Measurements from ENCODE around the gene SMIM41. TPM values are rescaled to one million over a fixed set of nuclear protein-coding genes. Genes with fewer than 3 reads are reported as not detected.

The SMIM41 gene
- total RNA-seq, 6 donors from 2014 or later, result 4.7 to 25.1 (median 15.4) TPM

GRCh38 chr12:52049688-52050087, 29.8 kb upstream of the SMIM41 start:
- H3K27ac ChIP-seq, result peak overlapping the region; percentile 94 to 99 (median 94)
- WGBS, 2 donors, result 77 to 89% methylated on average over 5 of the region's 5 CpGs
- peaks cover 0 to 22% (median 12%) of the 10 kb centered on the region in 4 donors for H3K36me3 ChIP-seq
- TF ChIP-seq EP300 (IDR thresholded peaks at IDR 0.05) (no peak), POLR2A (IDR thresholded peaks at IDR 0.05) (no peak), CTCF (IDR thresholded peaks at IDR 0.05) (no peak), POLR2AphosphoS5 (IDR thresholded peaks at IDR 0.05) (no peak)
- no peaks in the 10 kb centered on the region for H3K27me3 ChIP-seq
- H3K4me1 ChIP-seq, result peaks cover 47 to 65% (median 49%) of the 10 kb centered on the region in 4 donors
- DNase-seq (no peak), ATAC-seq (ENCODE audit: low FRiP score in 2 of 2) (no peak)
- H3K9me3 ChIP-seq, result no peaks in the 10 kb centered on the region
- H3K4me3 ChIP-seq, result no peak overlapping the region

- WGBS, 2 donors, result 30 to 52% methylated on average over 7 to 15 of the region's 16 CpGs
Measured at GRCh38 chr12:52050116-52050757, 29.3 kb upstream of the SMIM41 start.

GRCh38 chr12:52050758-52051541, 28.6 kb upstream of the SMIM41 start, which contains the start of gene NR4A1:
NR4A1 (plus strand) TSS chr12:52051442; CDS start chr12:52054329, 2,887 bp downstream.
- DNase-seq (peak; percentile 98 to 100), ATAC-seq (ENCODE audit: low FRiP score in 2 of 2) (peak; percentile 88 to 95)
- Histone ChIP-seq H3K27me3 (no peaks in the 10 kb centered on the region), H3K4me3 (peak within 1 kb of the TSS; percentile 49 to 87 (median 61)), H3K9me3 (no peaks in the 10 kb centered on the region), H3K27ac (peak within 1 kb of the TSS; percentile 94 to 99 (median 94)), H3K36me3 (peaks cover 6 to 35% (median 24%) of the 10 kb centered on the region in 4 donors), H3K4me1 (peaks cover 35 to 54% (median 38%) of the 10 kb centered on the region in 4 donors)
- 0 to 1% methylated on average over 10 to 11 of the region's 77 CpGs for WGBS, 2 donors
- TF ChIP-seq POLR2AphosphoS5 (IDR thresholded peaks at IDR 0.05) (peak; percentile 99 to 100), EP300 (IDR thresholded peaks at IDR 0.05) (peak; percentile 71 to 94 (median 80)), CTCF (IDR thresholded peaks at IDR 0.05) (peak in 3 of 6 experiments; percentile 8 to 38 (median 30)), POLR2A (IDR thresholded peaks at IDR 0.05) (peak in 3 of 4 donors; percentile 82 to 95 (median 94))

More at GRCh38 chr12:52050116-52050757, 29.3 kb upstream of the SMIM41 start:
- no peaks in the 10 kb centered on the region for H3K9me3 ChIP-seq
- no peaks in the 10 kb centered on the region for H3K27me3 ChIP-seq
- H3K4me1 ChIP-seq, result peaks cover 42 to 61% (median 45%) of the 10 kb centered on the region in 4 donors
- H3K27ac ChIP-seq, result peak overlapping the region; percentile 94 to 99 (median 94)
- peak in 1 of 4 donors; percentile 33 for TF ChIP-seq EP300 (IDR thresholded peaks at IDR 0.05)
- no peak for TF ChIP-seq POLR2A (IDR thresholded peaks at IDR 0.05)
- H3K36me3 ChIP-seq, result peaks cover 2 to 28% (median 18%) of the 10 kb centered on the region in 4 donors
- H3K4me3 ChIP-seq, result peak overlapping the region; percentile 23 to 87 (median 61)
- ATAC-seq (ENCODE audit: low FRiP score in 2 of 2), result peak; percentile 3 to 34
- peak in 1 of 2 donors; percentile 50 for DNase-seq

GRCh38 chr12:52052468-52053186, 26.9 kb upstream of the SMIM41 start:
- WGBS, 2 donors, result 57 to 60% methylated on average over 4 to 7 of the region's 7 CpGs
- H3K27ac ChIP-seq, result peak overlapping the region; percentile 38 to 99 (median 94)
- TF ChIP-seq EP300 (IDR thresholded peaks at IDR 0.05) (no peak), POLR2AphosphoS5 (IDR thresholded peaks at IDR 0.05) (peak; percentile 20 to 23), POLR2A (IDR thresholded peaks at IDR 0.05) (peak in 2 of 4 donors; percentile 14 to 19), CTCF (IDR thresholded peaks at IDR 0.05) (no peak)
- H3K4me3 ChIP-seq, result peak overlapping the region; percentile 49 to 87 (median 61)
- DNase-seq (peak in 1 of 2 donors; percentile 63), ATAC-seq (ENCODE audit: low FRiP score in 2 of 2) (no peak)
- H3K27me3 ChIP-seq, result no peaks in the 10 kb centered on the region
- peaks cover 9 to 52% (median 39%) of the 10 kb centered on the region in 4 donors for H3K36me3 ChIP-seq
- no peaks in the 10 kb centered on the region for H3K9me3 ChIP-seq
- H3K4me1 ChIP-seq, result peaks cover 22 to 39% (median 29%) of the 10 kb centered on the region in 4 donors
